Esophagus muscularis mucosa (tissue), 4 donors: ENCODE measurements around the gene ADAMTS2.

Experiments
- EP300 ChIP-seq: sonication (generic); formaldehyde crosslinking; IDR thresholded peaks from one replicate; pipeline ENCODE4 v1.6.1; 2017; ENCODE audit warnings: antibody characterized with exemption
- POLR2A ChIP-seq: fragments of 450-650 bp; IDR thresholded peaks from one replicate; pipeline ENCODE4 v1.6.1; 2017; ENCODE audit warnings: antibody characterized with exemption, moderate library complexity, mild to moderate bottlenecking, low read depth
- POLR2AphosphoS5 ChIP-seq, 2 donors: sonication (generic); formaldehyde crosslinking; IDR thresholded peaks; one replicate each; pipeline ENCODE4 v1.6.1; 2017; ENCODE audit warnings: antibody characterized with exemption in 2 of 2
- TF ChIP-seq, protein P1 (sequence below), 3 experiments: fragments of 200-600 bp in 2 of 3; fragments of 450-650 bp in 1 of 3; sonication (generic) in 2 of 3; IDR thresholded peaks; one replicate each; pipeline ENCODE4 v1.5.1; 2017 to 2019; ENCODE audit warnings: antibody characterized with exemption in 3 of 3, mild to moderate bottlenecking in 2 of 3, moderate library complexity in 1 of 3

- TF ChIP-seq POLR2AphosphoS5 (IDR thresholded peaks at IDR 0.05) (no peak), EP300 (no peak), POLR2A (no peak)
- TF ChIP-seq, protein P1, sequence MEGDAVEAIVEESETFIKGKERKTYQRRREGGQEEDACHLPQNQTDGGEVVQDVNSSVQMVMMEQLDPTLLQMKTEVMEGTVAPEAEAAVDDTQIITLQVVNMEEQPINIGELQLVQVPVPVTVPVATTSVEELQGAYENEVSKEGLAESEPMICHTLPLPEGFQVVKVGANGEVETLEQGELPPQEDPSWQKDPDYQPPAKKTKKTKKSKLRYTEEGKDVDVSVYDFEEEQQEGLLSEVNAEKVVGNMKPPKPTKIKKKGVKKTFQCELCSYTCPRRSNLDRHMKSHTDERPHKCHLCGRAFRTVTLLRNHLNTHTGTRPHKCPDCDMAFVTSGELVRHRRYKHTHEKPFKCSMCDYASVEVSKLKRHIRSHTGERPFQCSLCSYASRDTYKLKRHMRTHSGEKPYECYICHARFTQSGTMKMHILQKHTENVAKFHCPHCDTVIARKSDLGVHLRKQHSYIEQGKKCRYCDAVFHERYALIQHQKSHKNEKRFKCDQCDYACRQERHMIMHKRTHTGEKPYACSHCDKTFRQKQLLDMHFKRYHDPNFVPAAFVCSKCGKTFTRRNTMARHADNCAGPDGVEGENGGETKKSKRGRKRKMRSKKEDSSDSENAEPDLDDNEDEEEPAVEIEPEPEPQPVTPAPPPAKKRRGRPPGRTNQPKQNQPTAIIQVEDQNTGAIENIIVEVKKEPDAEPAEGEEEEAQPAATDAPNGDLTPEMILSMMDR (IDR thresholded peaks at IDR 0.05) = no peak
Measured at GRCh38 chr5:179292202-179292601, 53.1 kb downstream of the ADAMTS2 start.
